SHP77 treated with DMSO at 0.1 percent for 48 hours (cell line): ENCODE results near the gene DPH7.
"Not testable (repeated sequence)": the region's sequence is repeated elsewhere in the genome, so short reads cannot be mapped to it uniquely, and the experiment has no call there.

ENCODE experiments used
- DNase-seq: peaks from one replicate; lab custom pipeline; 2025; lab: John Stamatoyannopoulos, UW

Gene DPH7

GRCh38 chr9:137606005-137606621, 27.4 kb upstream of the DPH7 start:
- no peak for DNase-seq

GRCh38 chr9:137605121-137606004, 26.6 kb upstream of the DPH7 start, which contains the start of gene ARRDC1:
Gene ARRDC1 (plus strand): TSS chr9:137605686. CDS start chr9:137605718, 32 bp downstream.
- DNase-seq, result peak; percentile 27

GRCh38 chr9:137604345-137605086, 25.8 kb upstream of the DPH7 start:
- no peak for DNase-seq

GRCh38 chr9:137603879-137604278, 25.2 kb upstream of the DPH7 start:
- DNase-seq, result no peak

- no peak for DNase-seq
Observed at GRCh38 chr9:137602661-137603060, 23.9 kb upstream of the DPH7 start.

GRCh38 chr9:137598943-137599342, 20.2 kb upstream of the DPH7 start:
- DNase-seq, result no peak

- DNase-seq, result not testable (repeated sequence)
Observed at GRCh38 chr9:137596577-137596976, 17.9 kb upstream of the DPH7 start.

GRCh38 chr9:137593176-137593575, 14.5 kb upstream of the DPH7 start:
- DNase-seq, result no peak

GRCh38 chr9:137592767-137593166, 14.0 kb upstream of the DPH7 start:
- no peak for DNase-seq

- peak; percentile 47 for DNase-seq
Observed at GRCh38 chr9:137590469-137591383, 12.0 kb upstream of the DPH7 start, which contains the start of gene ZMYND19. Gene ZMYND19 (minus strand): TSS chr9:137590512. CDS start chr9:137590263, 249 bp downstream.

GRCh38 chr9:137590123-137590468, 11.4 kb upstream of the DPH7 start:
- DNase-seq, result no peak

- DNase-seq, result no peak
Observed at GRCh38 chr9:137589441-137590122, 10.9 kb upstream of the DPH7 start.

GRCh38 chr9:137588891-137589290, 10.2 kb upstream of the DPH7 start:
- no peak for DNase-seq

GRCh38 chr9:137588311-137588710, 9.6 kb upstream of the DPH7 start:
- no peak for DNase-seq

- DNase-seq, result no peak
Observed at GRCh38 chr9:137586854-137587253, 8.1 kb upstream of the DPH7 start.

- DNase-seq, result no peak
Observed at GRCh38 chr9:137583957-137584356, 5.2 kb upstream of the DPH7 start.

- DNase-seq, result no peak
Observed at GRCh38 chr9:137583347-137583746, 4.6 kb upstream of the DPH7 start.

GRCh38 chr9:137582286-137582860, 3.6 kb upstream of the DPH7 start:
- no peak for DNase-seq

- DNase-seq, result no peak
Observed at GRCh38 chr9:137581361-137582285, 2.9 kb upstream of the DPH7 start.

- no peak for DNase-seq
Observed at GRCh38 chr9:137580954-137581322, 2.2 kb upstream of the DPH7 start.
